ENCODE results near the gene CNOT11.
"Not testable (repeated sequence)": the region's sequence is repeated elsewhere in the genome, so short reads cannot be mapped to it uniquely, and the experiment has no call there.

Gene CNOT11

DNA sequence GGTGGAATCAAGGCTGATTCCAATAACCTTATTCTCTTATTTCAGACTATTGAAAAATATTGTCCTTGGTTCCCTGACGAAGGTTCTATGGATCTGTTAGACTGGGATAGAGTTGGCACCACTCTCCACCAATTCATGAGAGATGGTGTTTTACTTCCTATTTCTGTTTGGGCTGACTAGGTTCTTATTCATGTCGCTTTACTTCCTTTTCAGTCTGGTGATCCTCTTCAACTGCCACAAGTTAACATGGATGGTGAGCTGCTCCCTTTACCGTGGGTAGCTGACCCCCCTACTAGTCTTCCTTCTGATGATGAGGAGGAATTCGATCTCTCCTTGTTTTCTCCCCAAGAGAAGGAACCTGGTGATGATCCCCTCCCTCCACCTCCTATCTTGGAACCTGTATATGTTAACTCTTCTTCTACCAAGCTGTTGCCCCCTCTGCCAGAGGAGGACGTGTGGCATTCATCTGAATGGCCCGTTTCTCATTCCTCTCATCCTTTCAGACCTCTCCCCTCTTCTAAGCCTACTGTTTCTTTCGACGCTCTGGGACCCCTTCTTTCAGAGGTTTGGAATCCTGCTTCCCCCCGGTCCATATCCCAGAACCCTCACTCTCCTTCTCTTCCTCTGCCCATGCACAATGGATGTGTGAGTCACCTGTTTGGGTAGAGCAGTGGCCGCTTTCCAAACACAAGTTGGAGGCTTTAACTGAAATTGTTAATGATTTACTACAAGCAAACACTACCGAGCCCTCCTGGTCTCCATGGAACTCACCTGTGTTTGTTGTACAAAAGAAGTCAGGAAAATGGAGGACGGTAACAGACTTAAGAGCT is 13.5 kb upstream of the CNOT11 start:
- Mint-ChIP-seq H3K27ac (peak overlapping the region in 1 of 2 donors; percentile 70), H3K4me1 (no peaks in the 10 kb centered on the region), H3K9me3 (peaks cover 0 to 6% of the 10 kb centered on the region in 2 donors), H3K27me3 (no peaks in the 10 kb centered on the region), H3K4me3 (no peak overlapping the region)
- DNase-seq (no peak), ATAC-seq (no peak)

DNA sequence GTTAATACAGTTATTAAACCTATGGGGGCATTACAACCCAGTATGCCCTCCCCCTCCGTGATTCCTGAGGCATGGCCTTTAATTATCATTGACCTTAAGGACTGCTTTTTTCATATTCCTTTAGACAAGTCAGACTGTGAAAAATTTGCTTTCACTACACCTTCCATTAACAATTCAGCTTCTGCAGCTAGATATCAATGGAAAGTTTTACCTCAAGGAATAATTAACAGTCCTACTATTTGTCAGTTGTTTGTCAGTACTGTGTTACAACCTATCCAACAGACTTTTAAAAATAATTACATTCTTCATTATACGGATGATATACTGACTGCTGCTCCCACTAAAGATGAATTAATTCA is 12.9 kb upstream of the CNOT11 start:
- not testable (repeated sequence) for DNase-seq, H3K4me3 Mint-ChIP-seq, H3K27ac Mint-ChIP-seq, H3K9me3 Mint-ChIP-seq, H3K27me3 Mint-ChIP-seq, ATAC-seq, H3K4me1 Mint-ChIP-seq

DNA sequence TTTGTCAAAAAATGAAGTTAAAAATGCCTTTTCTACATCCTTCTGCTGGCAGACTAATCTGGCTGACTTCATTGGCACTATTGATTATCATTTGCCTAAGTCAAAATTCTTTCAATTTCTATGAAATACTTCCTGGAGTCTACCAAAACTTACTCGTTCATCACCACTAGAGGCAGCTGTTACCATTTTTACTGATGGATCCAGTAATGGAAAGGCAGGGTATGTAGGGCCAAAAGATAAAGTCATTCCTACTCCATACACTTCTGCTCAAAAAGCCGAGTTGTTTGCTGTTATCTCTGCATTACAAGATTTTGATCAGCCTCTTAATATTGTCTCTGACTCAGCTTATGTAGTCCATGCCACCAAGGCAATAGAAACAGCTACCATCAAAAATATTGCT is 12.0 kb upstream of the CNOT11 start:
- H3K9me3 Mint-ChIP-seq, H3K4me3 Mint-ChIP-seq, DNase-seq, H3K27me3 Mint-ChIP-seq, H3K4me1 Mint-ChIP-seq, H3K27ac Mint-ChIP-seq, ATAC-seq: not testable (repeated sequence)

DNA sequence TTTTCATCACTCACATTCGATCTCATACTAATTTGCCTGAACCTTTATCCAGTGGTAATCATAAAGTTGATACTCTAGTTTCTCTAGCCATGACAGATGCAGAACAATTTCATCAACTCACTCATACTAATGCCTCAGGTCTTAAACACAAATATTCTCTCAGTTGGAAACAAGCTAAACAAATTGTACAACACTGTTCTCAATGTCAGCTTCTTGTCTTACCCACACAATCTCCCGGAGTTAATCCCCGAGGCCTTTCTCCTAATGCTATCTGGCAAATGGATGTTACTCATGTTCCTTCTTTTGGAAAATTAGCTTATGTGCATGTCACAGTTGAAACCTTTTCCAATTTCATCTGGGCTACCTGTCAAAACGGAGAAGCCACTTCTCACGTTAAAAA is 11.5 kb upstream of the CNOT11 start:
- Mint-ChIP-seq H3K27me3 (no peaks in the 10 kb centered on the region), H3K4me1 (no peaks in the 10 kb centered on the region), H3K27ac (no peak overlapping the region), H3K9me3 (peaks cover 0 to under 1% of the 10 kb centered on the region in 2 donors), H3K4me3 (no peak overlapping the region)
- DNase-seq (no peak), ATAC-seq (no peak)

DNA sequence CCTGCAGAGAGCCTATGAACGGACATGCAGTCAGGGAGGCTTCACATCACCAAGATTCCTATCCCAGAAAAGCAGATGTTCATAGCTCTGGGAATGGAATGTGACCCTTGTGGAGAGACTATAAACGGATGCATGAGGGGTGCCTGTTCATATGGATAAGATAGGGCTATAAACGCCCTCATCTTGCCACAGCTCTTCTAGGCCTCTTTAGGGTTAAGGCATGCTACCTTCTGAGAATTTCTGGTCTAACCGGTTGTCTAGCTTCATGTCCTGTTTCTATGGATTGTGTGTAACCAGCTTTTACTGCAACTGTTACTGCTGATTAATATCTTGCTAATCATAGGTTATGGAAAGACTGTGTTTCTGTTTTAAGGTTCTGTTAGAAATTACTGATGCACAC is 8.3 kb upstream of the CNOT11 start:
- not testable (repeated sequence) for H3K27me3 Mint-ChIP-seq, H3K27ac Mint-ChIP-seq, H3K4me3 Mint-ChIP-seq, ATAC-seq, H3K4me1 Mint-ChIP-seq, DNase-seq, H3K9me3 Mint-ChIP-seq

DNA sequence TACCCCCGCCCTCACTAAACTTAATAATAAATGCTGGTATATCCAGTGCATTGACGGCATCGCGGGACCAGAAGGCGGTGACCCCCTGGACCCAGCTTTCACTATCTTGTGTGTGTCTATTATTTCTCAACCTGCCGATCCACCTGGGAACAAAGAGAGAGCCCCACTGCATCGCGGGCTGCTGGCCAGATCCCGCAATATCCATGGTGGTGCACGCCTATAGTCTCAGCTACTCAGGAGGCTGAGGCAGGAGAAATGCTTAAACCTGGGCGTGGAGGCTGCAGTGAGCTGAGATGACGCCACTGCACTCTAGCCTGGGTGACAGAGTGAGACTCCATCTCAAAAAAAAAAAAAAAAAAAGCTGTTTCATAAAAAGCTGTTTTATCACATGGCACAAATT is 7.8 kb upstream of the CNOT11 start:
- H3K27ac Mint-ChIP-seq, DNase-seq, H3K9me3 Mint-ChIP-seq, H3K4me1 Mint-ChIP-seq, H3K4me3 Mint-ChIP-seq, H3K27me3 Mint-ChIP-seq, ATAC-seq: not testable (repeated sequence)

DNA sequence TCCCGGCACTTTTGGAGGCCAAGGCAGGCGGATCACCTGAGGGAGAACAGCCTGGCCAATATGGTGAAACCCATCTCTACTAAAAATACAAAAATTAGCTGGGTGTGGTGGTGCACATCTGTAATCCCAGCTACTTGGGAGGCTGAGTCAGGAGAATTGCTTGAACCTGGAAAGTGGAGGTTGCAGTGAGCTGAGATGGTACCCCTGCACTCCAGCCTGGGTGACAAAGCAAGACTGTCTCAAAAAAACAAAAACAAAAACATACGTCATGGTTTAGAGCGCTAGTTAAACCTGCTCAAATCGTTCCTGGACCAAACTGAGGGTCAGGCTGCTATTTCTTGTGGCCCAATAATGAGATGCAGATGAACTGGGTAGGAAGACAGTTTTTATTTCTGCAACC is 7.2 kb upstream of the CNOT11 start:
- H3K27me3 Mint-ChIP-seq, H3K4me3 Mint-ChIP-seq, H3K9me3 Mint-ChIP-seq, DNase-seq, ATAC-seq, H3K4me1 Mint-ChIP-seq, H3K27ac Mint-ChIP-seq: not testable (repeated sequence)

DNA sequence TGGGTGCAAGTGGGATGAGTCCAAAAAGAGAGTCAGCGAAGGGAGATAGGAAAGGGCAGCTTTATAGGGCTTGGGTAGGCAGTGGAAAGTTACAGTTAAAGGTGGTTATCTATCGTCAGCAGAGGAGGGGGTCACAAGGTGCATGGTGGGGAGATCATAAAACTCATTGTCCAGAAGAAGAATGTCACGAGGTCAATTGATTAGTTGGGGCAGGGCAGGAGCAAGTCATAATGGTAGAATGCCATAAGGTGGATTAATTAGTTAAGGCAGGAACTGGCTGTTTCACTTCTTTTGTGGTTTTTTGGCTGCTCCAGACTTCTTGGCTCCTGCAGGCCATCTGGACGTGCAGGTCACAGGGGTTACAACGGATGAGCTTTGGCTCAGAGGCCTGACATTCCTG is 3.9 kb upstream of the CNOT11 start:
- not testable (repeated sequence) for H3K4me3 Mint-ChIP-seq, ATAC-seq, H3K27me3 Mint-ChIP-seq, H3K27ac Mint-ChIP-seq, H3K9me3 Mint-ChIP-seq, DNase-seq, H3K4me1 Mint-ChIP-seq

DNA sequence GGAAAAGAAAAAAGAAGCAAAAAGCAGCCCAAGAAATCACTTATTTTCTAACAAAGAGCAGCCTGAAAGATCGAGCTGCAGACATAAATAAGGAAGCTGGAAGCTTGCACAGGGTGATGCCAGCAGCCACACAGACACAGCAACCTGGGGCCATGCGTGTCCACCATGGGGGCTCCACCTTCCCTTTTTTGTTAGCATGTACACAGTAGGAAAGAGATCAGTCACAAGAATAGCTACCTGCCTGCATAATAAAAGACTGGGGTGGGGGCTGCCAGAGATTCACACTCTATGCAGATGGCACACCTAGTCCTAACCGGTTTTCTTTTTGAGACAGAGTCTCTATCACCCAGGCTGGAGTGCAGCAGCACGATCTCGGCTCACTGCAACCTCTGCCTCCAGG is 2.9 kb upstream of the CNOT11 start:
- no peaks in the 10 kb centered on the region for H3K27me3 Mint-ChIP-seq
- H3K4me3 Mint-ChIP-seq, result no peak overlapping the region
- peaks cover 20% of the 10 kb centered on the region for H3K4me1 Mint-ChIP-seq
- no peak for DNase-seq
- ATAC-seq, result no peak
- H3K9me3 Mint-ChIP-seq, result no peaks in the 10 kb centered on the region
- no peak overlapping the region for H3K27ac Mint-ChIP-seq

DNA sequence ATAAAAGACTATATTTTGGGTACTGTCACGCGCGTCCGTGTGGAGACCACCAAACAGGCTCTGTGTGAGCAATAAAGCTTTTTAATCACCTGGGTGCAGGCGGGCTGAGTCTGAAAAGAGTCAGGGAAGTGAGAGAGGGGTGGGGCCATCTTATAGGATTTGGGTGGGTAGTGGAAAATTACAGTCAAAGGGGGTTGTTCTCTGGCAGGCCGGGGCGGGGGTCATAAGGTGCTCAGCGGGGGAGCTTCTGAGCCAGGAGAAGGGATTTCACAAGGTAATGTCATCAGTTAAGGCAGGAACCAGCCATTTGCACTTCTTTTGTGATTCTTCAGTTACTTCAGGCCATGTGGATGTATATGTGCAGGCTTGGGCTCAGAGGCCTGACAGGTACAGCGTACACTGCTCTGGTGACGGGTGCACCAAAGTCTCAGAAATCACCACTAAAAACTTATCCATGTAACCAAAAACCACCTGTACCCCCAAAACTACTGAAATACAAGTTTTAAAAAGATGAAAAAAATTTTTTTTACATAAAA is 1.4 kb upstream of the CNOT11 start:
- H3K27me3 Mint-ChIP-seq, H3K27ac Mint-ChIP-seq, ATAC-seq, H3K9me3 Mint-ChIP-seq, DNase-seq: not testable (repeated sequence)
- peak overlapping the region in 1 of 2 donors; percentile 16 for H3K4me3 Mint-ChIP-seq
- peaks cover 33% of the 10 kb centered on the region for H3K4me1 Mint-ChIP-seq

DNA sequence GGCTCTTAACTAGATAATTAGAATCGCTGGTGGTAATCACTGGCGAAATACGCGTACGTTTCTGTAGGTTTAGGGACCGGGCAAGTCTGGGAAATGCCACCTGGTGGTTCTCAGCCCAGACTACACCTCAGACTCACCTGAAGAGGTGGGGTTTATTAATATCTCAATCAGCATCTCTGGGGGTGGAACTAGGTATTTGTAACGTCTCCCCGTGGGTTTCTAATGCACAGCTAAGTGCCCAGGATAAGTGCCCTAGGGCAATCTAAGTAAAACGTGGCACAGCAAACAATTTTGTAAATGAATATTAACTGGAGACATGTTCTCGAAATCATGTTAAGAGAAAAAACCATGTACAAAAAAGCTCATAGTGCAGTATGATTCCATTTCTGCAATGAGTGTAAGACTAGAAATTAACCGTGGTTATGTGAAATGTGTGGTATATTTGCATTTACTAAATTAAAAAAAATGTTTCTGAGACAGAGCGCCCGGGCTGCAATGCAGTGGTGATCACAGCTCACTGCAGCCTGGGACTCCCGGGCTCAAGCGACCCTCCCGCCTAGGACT is 760 bp upstream of the CNOT11 start:
- H3K4me3 Mint-ChIP-seq, result peak overlapping the region; percentile 96 to 97
- H3K4me1 Mint-ChIP-seq, result peaks cover 39% of the 10 kb centered on the region
- ATAC-seq, result peak; percentile 70
- no peaks in the 10 kb centered on the region for H3K9me3 Mint-ChIP-seq
- H3K27me3 Mint-ChIP-seq, result no peaks in the 10 kb centered on the region
- peak overlapping the region; percentile 96 to 97 for H3K27ac Mint-ChIP-seq
- peak; percentile 28 to 35 for DNase-seq

DNA sequence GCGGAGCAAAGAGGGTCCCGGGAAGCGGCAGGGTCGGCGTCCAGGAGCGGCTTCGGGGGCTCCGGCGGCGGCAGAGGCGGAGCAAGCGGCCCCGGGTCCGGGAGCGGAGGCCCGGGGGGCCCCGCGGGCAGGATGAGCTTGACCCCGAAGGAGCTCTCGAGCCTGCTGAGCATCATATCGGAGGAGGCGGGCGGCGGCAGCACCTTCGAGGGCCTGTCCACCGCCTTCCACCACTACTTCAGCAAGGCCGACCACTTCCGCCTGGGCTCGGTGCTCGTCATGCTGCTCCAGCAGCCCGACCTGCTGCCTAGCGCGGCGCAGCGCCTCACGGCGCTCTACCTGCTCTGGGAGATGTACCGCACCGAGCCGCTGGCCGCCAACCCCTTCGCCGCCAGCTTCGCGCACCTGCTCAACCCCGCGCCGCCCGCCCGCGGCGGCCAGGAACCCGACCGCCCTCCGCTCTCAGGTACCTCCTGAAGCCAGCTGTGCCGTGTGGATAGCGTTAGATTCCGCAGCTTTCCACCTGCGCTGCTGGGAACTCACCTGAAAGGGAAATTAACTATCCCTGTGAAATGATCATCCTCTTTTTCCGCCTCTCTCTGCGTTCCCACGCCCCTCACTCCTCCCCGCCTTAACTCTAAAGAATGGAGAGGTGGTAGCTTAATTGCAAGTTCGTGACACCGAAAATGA is 472 bp downstream of the CNOT11 start:
- DNase-seq, result peak in 1 of 2 donors; percentile 83

DNA sequence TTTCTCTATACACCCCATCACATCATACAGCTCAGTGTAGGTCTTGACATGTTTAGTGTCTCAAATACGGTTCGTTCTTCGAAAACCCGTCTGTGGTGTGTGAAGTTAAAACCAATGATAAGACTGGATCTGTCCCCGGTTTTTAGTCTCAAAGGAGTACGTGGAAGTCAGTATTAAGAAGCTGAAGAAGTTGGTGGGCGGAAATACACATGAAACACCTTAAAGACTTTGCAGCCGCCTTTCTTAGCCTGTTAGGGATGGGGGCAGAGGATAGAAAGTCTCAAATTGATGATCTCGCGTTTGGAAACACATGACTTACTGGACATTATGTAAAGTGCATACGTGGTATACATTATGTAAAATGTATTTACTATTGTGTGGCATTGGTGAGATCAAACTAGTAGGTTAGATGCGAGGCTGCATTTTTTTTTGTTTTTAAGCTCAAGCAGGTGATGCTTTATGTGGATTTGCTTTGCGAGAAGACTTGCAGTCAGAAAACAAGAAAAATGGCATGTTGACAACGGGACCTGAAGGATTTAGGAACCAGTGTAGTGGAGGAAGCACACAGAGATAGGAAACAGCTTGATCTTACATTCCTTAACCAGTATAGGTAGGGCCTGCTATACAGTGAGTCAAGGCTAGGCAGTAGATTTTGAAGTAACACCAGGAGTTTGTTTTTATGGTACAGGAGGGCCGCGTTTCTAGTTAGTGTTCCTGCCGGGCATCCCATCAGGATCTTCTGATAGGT is 1.2 kb downstream of the CNOT11 start:
- peak overlapping the region; percentile 96 to 98 for H3K27ac Mint-ChIP-seq
- ATAC-seq (no peak), DNase-seq (peak in 1 of 2 donors; percentile 15)
- H3K4me1 Mint-ChIP-seq, result peaks cover 47% of the 10 kb centered on the region
- H3K27me3 Mint-ChIP-seq, result no peaks in the 10 kb centered on the region
- peak overlapping the region; percentile 96 to 97 for H3K4me3 Mint-ChIP-seq
- H3K9me3 Mint-ChIP-seq, result no peaks in the 10 kb centered on the region

More for the DNA sequence above, 472 bp downstream of the CNOT11 start:
- ATAC-seq, result peak; percentile 86
- Mint-ChIP-seq H3K4me3 (peak overlapping the region; percentile 96 to 97), H3K27ac (peak overlapping the region; percentile 96 to 98), H3K9me3 (no peaks in the 10 kb centered on the region), H3K4me1 (peaks cover 47% of the 10 kb centered on the region), H3K27me3 (no peaks in the 10 kb centered on the region)

DNA sequence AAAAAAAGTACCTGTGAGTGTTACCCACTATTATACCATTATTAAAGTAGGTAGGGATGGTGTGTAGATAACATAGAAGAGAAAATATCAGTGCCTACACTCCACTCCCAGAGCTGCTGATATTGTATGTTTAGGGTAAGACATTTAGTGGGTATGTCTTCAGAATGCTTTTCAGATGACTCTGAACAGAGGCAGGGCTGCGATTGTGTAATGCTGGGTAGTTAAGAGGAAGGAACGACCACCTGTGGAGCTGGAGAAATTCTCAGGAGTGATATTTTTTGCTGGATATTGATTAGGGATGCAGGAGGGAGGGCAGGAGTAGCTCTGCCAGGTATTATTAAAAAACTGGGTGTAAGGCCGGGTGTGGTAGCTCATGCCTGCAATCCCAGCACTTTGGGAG is 2.8 kb downstream of the CNOT11 start:
- no peaks in the 10 kb centered on the region for H3K27me3 Mint-ChIP-seq
- DNase-seq (no peak), ATAC-seq (no peak)
- no peak overlapping the region for H3K27ac Mint-ChIP-seq
- no peaks in the 10 kb centered on the region for H3K9me3 Mint-ChIP-seq
- peak overlapping the region; percentile 17 to 51 for H3K4me3 Mint-ChIP-seq
- H3K4me1 Mint-ChIP-seq, result peaks cover 52% of the 10 kb centered on the region

DNA sequence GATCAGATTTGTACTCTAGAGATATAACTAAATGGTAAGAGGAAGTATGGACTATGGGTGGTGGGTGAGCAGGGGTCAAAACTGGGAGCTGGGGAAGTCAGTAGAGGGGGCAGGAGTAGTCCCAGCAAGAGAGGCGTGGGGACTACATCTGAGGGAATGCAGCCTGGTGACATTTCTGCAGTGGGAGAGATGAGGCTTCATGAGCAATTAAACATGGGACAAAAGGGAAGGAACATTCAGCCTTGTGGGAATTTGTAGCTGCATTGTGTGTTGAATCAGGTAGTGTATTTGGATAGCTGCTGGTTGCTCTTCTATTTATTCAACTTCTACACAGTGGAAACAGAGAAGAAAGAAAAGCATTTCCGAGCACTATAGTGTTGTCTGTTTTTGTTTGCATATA is 3.6 kb downstream of the CNOT11 start:
- H3K4me1 Mint-ChIP-seq, result peaks cover 52% of the 10 kb centered on the region
- H3K27me3 Mint-ChIP-seq, result no peaks in the 10 kb centered on the region
- no peak overlapping the region for H3K27ac Mint-ChIP-seq
- peak overlapping the region in 1 of 2 donors; percentile 9 for H3K4me3 Mint-ChIP-seq
- ATAC-seq, result no peak
- DNase-seq, result no peak
- H3K9me3 Mint-ChIP-seq, result no peaks in the 10 kb centered on the region

Data from stimulated activated naive CD8-positive, alpha-beta T cell treated with anti-CD3 and anti-CD28 coated beads, Interleukin-15, amount 100 ng/mL, for 72 hours (primary cell).